GM19351 (cell line): ENCODE results near the gene TICRR.

Source experiments
- ATAC-seq: cut with Tn5 transposase; IDR thresholded peaks from one replicate; pipeline ENCODE4 v1.9.1; 2021; ENCODE audit warnings: mild to moderate bottlenecking, moderate library complexity; ENCODE audit not compliant: unreplicated experiment

The TICRR gene

DNA sequence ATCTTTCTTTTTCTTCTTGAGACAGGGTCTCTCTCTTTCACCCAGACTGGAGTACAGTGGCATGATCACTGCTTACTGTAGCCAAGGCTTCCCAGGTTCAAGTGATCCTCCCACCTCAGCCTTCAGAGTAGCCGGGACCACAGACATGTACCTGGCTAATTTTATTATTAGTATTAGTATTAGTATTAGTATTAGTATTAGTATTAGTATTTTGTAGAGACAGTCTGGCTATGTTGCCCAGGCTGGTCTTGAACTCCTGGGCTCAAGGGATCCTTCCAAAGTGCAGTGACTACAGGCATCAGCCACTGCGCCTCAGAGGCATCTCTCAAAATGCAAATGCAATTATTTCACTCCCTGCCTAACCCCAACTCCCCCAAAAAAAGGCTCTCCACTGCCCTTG, 78.3 kb downstream of the TICRR start:
- ATAC-seq, result no peak

GRCh38 chr15:89654301-89654761, 79.1 kb downstream of the TICRR start:
- no peak for ATAC-seq

- ATAC-seq, result no peak
These were observed 79.9 kb downstream of the TICRR start, which contains the start of gene KIF7 for GRCh38 chr15:89654847-89655805. TSS of gene KIF7 (minus strand) at chr15:89655467. CDS start at chr15:89652930, 2,537 bp downstream.

- ATAC-seq, result no peak
These were observed 81.0 kb downstream of the TICRR start for GRCh38 chr15:89656116-89656815.

GRCh38 chr15:89657686-89658200, 82.5 kb downstream of the TICRR start:
- ATAC-seq, result no peak

DNA sequence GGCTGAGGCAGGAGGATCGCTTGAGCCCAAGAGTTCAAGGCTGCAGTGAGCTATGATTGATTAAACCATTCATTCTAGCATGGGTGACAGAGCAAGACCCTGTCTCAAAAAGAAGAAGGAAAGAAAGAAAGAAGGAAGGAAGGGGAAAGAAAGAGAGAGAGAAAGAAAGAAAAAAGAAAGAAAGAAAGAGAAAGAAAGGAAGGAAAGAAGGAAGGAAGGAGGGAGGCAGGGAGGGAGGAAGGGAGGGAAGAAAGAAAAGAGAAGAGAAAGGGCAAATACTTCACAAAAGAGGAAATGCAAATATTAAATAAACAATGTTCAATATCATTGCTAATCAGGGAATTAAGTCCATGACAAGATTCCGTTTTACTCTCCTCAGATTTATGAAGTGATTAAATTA, 84.0 kb downstream of the TICRR start:
- ATAC-seq, result no peak

GRCh38 chr15:89660556-89660955, 85.3 kb downstream of the TICRR start:
- no peak for ATAC-seq

GRCh38 chr15:89662893-89663626, 87.8 kb downstream of the TICRR start:
- no peak for ATAC-seq

- no peak for ATAC-seq
These were observed 89.4 kb downstream of the TICRR start for GRCh38 chr15:89664441-89665350.

GRCh38 chr15:89665449-89666181, 90.3 kb downstream of the TICRR start:
- ATAC-seq, result peak; percentile 63

DNA sequence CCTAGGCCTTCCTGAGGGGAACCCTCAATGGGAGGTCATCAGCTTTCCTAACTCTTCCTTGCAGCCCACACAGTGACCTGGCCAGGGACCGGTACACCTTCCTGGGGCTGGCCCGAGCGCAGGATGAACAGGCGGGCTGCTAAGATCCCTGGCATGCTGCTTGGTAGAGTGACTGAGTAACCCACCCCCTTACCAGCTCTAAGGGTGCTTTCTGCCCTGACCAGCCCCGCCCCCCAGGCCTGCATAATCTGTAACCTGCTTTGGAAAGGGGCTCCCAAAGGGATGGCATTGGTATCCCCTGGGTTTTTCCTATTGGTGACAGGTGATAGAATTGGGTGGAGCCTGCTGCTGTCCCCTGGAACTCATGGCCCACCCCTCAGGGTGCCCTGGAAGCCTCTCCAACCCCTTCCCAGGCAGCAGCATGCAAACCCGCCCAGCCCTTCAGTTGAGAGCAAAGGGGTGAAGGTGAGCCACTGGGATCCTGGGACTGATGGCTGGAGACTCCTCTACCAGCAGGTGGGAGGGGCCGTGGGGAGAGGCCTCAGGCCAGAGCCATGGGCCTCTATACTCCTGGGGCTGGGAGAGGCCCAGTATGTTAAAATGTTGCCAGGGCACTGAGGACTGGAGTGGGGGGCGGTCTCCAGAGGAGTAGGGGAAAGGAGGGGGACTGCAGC, 91.1 kb downstream of the TICRR start:
- no peak for ATAC-seq

DNA sequence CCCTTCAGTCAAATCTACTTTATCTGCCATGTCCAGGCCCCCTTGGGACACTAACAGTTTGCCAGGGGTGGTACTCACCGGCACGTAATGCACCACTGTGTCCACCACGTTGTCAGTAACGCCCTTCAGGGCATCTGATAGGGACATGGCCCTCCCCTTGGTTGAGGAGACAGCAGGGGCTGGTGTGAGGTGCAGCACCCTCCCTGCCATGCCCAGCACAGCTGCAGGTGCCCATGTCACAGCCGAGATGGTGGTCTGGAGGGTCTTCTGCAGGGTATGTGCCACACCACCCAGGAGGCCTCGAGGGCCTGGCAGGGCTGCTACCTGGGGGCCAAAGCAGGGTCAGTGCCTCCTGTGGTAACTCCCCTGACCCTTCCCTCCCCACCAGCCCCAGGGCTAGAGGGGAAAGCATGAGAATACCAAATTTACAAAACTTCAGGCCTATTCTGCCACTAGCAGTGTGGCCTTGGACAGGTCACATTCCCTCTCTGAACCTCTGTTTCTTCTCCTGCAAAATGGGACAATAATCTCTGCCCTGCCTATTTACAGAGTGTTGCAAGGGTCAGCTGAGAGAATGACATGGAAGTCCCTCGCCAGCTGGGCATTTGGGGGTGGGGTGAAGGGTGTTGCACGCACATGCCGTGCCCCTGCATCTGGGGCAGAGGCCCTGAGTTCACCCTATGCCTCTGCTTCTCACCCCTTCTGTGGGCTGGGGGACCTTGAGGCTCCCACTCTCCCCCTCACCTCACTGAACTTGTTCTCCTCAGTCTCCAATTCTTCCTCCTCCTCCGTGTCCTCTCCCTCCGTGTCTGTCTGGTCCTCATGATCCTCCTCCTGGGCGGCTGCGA, 91.8 kb downstream of the TICRR start:
- no peak for ATAC-seq

GRCh38 chr15:89667706-89667960, 92.4 kb downstream of the TICRR start:
- no peak for ATAC-seq

GRCh38 chr15:89668171-89668570, 92.9 kb downstream of the TICRR start:
- no peak for ATAC-seq

- ATAC-seq, result no peak
These were observed 94.1 kb downstream of the TICRR start for GRCh38 chr15:89669309-89669865.

DNA sequence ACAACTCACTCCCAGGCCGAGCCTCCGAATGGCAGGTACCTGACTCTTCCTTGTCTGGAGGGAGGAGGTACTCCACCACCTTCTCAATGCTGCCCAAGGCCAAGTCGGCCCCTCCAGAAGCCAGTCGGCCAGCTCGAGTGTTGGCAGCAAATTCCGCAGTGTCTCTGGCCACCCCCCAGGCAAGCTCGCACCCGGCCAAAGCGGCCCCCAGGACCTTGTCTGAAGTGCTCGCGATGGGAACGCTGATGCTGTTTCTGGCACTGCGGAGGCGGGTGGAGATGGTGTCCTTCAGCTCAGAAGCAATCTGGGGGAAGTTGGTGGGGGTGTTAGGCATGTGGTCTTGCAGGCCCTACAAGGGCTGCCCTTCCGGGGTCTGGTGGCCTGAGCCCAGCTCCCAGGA, 94.7 kb downstream of the TICRR start:
- ATAC-seq, result no peak

DNA sequence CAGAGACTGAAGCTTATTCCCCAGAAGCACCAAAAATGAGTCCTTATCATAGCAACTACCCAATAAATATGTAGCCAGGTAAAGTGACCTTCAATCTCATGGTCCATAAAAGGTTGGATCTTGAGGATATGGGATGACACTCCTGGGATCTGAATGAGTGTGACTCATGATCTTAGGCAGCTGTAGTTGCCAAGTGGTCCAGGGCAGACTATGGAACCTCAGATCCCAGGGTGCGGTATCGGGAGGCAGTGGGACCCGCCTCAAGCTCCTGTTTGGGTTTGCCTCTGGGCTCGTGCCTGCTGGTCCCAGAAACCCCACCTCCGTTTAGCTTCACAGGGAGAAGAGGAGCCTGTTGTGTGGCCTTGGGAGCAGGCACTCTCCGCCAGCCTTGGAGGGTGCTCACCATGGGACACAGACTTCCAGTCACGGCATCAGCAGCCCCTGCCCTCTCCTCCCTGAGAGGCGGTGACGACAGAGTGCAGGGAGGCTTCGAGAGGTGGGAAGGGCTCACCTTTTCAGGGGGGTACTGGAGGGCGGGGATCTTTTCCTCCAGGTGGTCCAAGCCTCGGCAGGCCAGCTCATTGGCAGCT, 95.8 kb downstream of the TICRR start:
- no peak for ATAC-seq
